ENCODE results near the gene PREB.

PREB gene

GRCh38 chr2:27152796-27153464, 18.5 kb upstream of the PREB start:
- no peak for DNase-seq

- no peak for DNase-seq
These were observed 17.8 kb upstream of the PREB start for GRCh38 chr2:27152102-27152795.

GRCh38 chr2:27150639-27151230, 16.3 kb upstream of the PREB start:
- DNase-seq: no peak

GRCh38 chr2:27149570-27150405, 15.4 kb upstream of the PREB start:
- no peak for DNase-seq

GRCh38 chr2:27148801-27149439, 14.5 kb upstream of the PREB start, which contains the start of gene TCF23:
TSS of gene TCF23 (plus strand) at chr2:27149004. CDS start at chr2:27149134, 130 bp downstream.
- no peak for DNase-seq

- no peak for DNase-seq
These were observed 13.5 kb upstream of the PREB start for GRCh38 chr2:27147935-27148334.

GRCh38 chr2:27145682-27146081, 11.2 kb upstream of the PREB start:
- DNase-seq: no peak

- DNase-seq: no peak
These were observed 8.8 kb upstream of the PREB start for GRCh38 chr2:27143285-27143684.

- no peak for DNase-seq
These were observed 4.9 kb upstream of the PREB start, which contains the start of gene PRR30 for GRCh38 chr2:27139310-27139709. TSS of gene PRR30 (minus strand) at chr2:27139410. CDS start at chr2:27138329, 1,081 bp downstream.

- no peak for DNase-seq
These were observed 3.7 kb upstream of the PREB start for GRCh38 chr2:27138111-27138510.

GRCh38 chr2:27137322-27137935, 3.0 kb upstream of the PREB start:
- DNase-seq: no peak

GRCh38 chr2:27136751-27137150, 2.3 kb upstream of the PREB start:
- no peak for DNase-seq

GRCh38 chr2:27135478-27135955, 1.1 kb upstream of the PREB start:
- DNase-seq: no peak

- DNase-seq: no peak
These were observed 493 bp upstream of the PREB start for GRCh38 chr2:27134781-27135477.

- DNase-seq: no peak
These were observed 1.1 kb downstream of the PREB start for GRCh38 chr2:27133195-27133875.

- no peak for DNase-seq
These were observed 3.0 kb downstream of the PREB start for GRCh38 chr2:27131429-27131828.

- DNase-seq: no peak
These were observed 4.0 kb downstream of the PREB start for GRCh38 chr2:27130396-27130795.

- no peak for DNase-seq
These were observed 5.5 kb downstream of the PREB start for GRCh38 chr2:27128668-27129571.

GRCh38 chr2:27127883-27128667, 6.4 kb downstream of the PREB start:
- DNase-seq: no peak
